ENCODE measurements around the gene KIF4A.
A peak's percentile ranks its signal among the peaks of the same experiment; 100 is the strongest.
"Not testable (repeated sequence)": the region's sequence is repeated elsewhere in the genome, so short reads cannot be mapped to it uniquely, and the experiment has no call there.

KIF4A gene

GRCh38 chrX:70343435-70343834, 53.5 kb downstream of the KIF4A start:
- no peaks in the 10 kb centered on the region for H3K9me3 Mint-ChIP-seq
- H3K4me3 Mint-ChIP-seq: no peak overlapping the region
- no peaks in the 10 kb centered on the region for H3K27me3 Mint-ChIP-seq
- H3K4me1 Mint-ChIP-seq: no peaks in the 10 kb centered on the region
- no peaks in the 10 kb centered on the region for H3K36me3 Mint-ChIP-seq
- no peak overlapping the region for H3K27ac Mint-ChIP-seq

GRCh38 chrX:70346418-70347070, 56.6 kb downstream of the KIF4A start:
- H3K27me3 Mint-ChIP-seq: no peaks in the 10 kb centered on the region
- no peak overlapping the region for H3K27ac Mint-ChIP-seq
- H3K4me1 Mint-ChIP-seq: no peaks in the 10 kb centered on the region
- no peaks in the 10 kb centered on the region for H3K36me3 Mint-ChIP-seq
- no peak overlapping the region for H3K4me3 Mint-ChIP-seq
- no peaks in the 10 kb centered on the region for H3K9me3 Mint-ChIP-seq

GRCh38 chrX:70348825-70349224, 58.9 kb downstream of the KIF4A start:
- H3K4me3 Mint-ChIP-seq, H3K27ac Mint-ChIP-seq, H3K27me3 Mint-ChIP-seq, H3K4me1 Mint-ChIP-seq, H3K36me3 Mint-ChIP-seq, H3K9me3 Mint-ChIP-seq: not testable (repeated sequence)

GRCh38 chrX:70349367-70350125, 59.6 kb downstream of the KIF4A start:
- H3K4me1 Mint-ChIP-seq, H3K36me3 Mint-ChIP-seq, H3K27ac Mint-ChIP-seq, H3K4me3 Mint-ChIP-seq, H3K9me3 Mint-ChIP-seq, H3K27me3 Mint-ChIP-seq: not testable (repeated sequence)

- H3K27me3 Mint-ChIP-seq: no peaks in the 10 kb centered on the region
- no peaks in the 10 kb centered on the region for H3K4me1 Mint-ChIP-seq
- no peak overlapping the region for H3K4me3 Mint-ChIP-seq
- no peak overlapping the region for H3K27ac Mint-ChIP-seq
- no peaks in the 10 kb centered on the region for H3K9me3 Mint-ChIP-seq
- no peaks in the 10 kb centered on the region for H3K36me3 Mint-ChIP-seq
Measured at GRCh38 chrX:70352496-70352895, 62.6 kb downstream of the KIF4A start.

- Mint-ChIP-seq H3K4me1 (no peaks in the 10 kb centered on the region), H3K9me3 (no peaks in the 10 kb centered on the region), H3K27me3 (no peaks in the 10 kb centered on the region), H3K4me3 (no peak overlapping the region), H3K36me3 (no peaks in the 10 kb centered on the region), H3K27ac (no peak overlapping the region)
Measured at GRCh38 chrX:70353514-70353913, 63.6 kb downstream of the KIF4A start.

- Mint-ChIP-seq H3K4me3 (no peak overlapping the region), H3K9me3 (no peaks in the 10 kb centered on the region), H3K27ac (no peak overlapping the region), H3K27me3 (no peaks in the 10 kb centered on the region), H3K36me3 (no peaks in the 10 kb centered on the region), H3K4me1 (no peaks in the 10 kb centered on the region)
Measured at GRCh38 chrX:70354716-70355115, 64.8 kb downstream of the KIF4A start.

GRCh38 chrX:70359458-70359857, 69.6 kb downstream of the KIF4A start:
- Mint-ChIP-seq H3K27me3 (no peaks in the 10 kb centered on the region), H3K4me1 (no peaks in the 10 kb centered on the region), H3K4me3 (no peak overlapping the region), H3K36me3 (no peaks in the 10 kb centered on the region), H3K27ac (no peak overlapping the region), H3K9me3 (no peaks in the 10 kb centered on the region)

GRCh38 chrX:70360366-70360765, 70.5 kb downstream of the KIF4A start:
- H3K27ac Mint-ChIP-seq: no peak overlapping the region
- no peaks in the 10 kb centered on the region for H3K9me3 Mint-ChIP-seq
- no peaks in the 10 kb centered on the region for H3K36me3 Mint-ChIP-seq
- H3K27me3 Mint-ChIP-seq: no peaks in the 10 kb centered on the region
- H3K4me1 Mint-ChIP-seq: no peaks in the 10 kb centered on the region
- H3K4me3 Mint-ChIP-seq: no peak overlapping the region

GRCh38 chrX:70368731-70369130, 78.8 kb downstream of the KIF4A start:
- not testable (repeated sequence) for H3K36me3 Mint-ChIP-seq, H3K9me3 Mint-ChIP-seq, H3K27me3 Mint-ChIP-seq, H3K27ac Mint-ChIP-seq, H3K4me1 Mint-ChIP-seq, H3K4me3 Mint-ChIP-seq

GRCh38 chrX:70386235-70386634, 96.3 kb downstream of the KIF4A start:
- H3K36me3 Mint-ChIP-seq: no peaks in the 10 kb centered on the region
- H3K9me3 Mint-ChIP-seq: no peaks in the 10 kb centered on the region
- no peak overlapping the region for H3K4me3 Mint-ChIP-seq
- H3K27me3 Mint-ChIP-seq: no peaks in the 10 kb centered on the region
- H3K4me1 Mint-ChIP-seq: no peaks in the 10 kb centered on the region
- no peak overlapping the region for H3K27ac Mint-ChIP-seq

- peaks cover 13% of the 10 kb centered on the region for H3K4me1 Mint-ChIP-seq
- peak overlapping the region; percentile 39 for H3K4me3 Mint-ChIP-seq
- peak overlapping the region; percentile 86 for H3K27ac Mint-ChIP-seq
- no peaks in the 10 kb centered on the region for H3K36me3 Mint-ChIP-seq
- H3K9me3 Mint-ChIP-seq: no peaks in the 10 kb centered on the region
- no peaks in the 10 kb centered on the region for H3K27me3 Mint-ChIP-seq
Measured at GRCh38 chrX:70398899-70399298, 109.0 kb downstream of the KIF4A start.

GRCh38 chrX:70400181-70400580, 110.3 kb downstream of the KIF4A start:
- not testable (repeated sequence) for H3K9me3 Mint-ChIP-seq, H3K4me3 Mint-ChIP-seq, H3K27ac Mint-ChIP-seq, H3K27me3 Mint-ChIP-seq, H3K36me3 Mint-ChIP-seq
- H3K4me1 Mint-ChIP-seq: peaks cover 13% of the 10 kb centered on the region

GRCh38 chrX:70402721-70403120, 112.8 kb downstream of the KIF4A start:
- Mint-ChIP-seq H3K27me3 (no peaks in the 10 kb centered on the region), H3K36me3 (no peaks in the 10 kb centered on the region), H3K27ac (no peak overlapping the region), H3K4me1 (peaks cover 13% of the 10 kb centered on the region), H3K4me3 (no peak overlapping the region), H3K9me3 (no peaks in the 10 kb centered on the region)

- H3K27ac Mint-ChIP-seq: no peak overlapping the region
- H3K36me3 Mint-ChIP-seq: no peaks in the 10 kb centered on the region
- H3K4me3 Mint-ChIP-seq: no peak overlapping the region
- H3K4me1 Mint-ChIP-seq: no peaks in the 10 kb centered on the region
- H3K9me3 Mint-ChIP-seq: no peaks in the 10 kb centered on the region
- H3K27me3 Mint-ChIP-seq: no peaks in the 10 kb centered on the region
Measured at GRCh38 chrX:70405003-70405402, 115.1 kb downstream of the KIF4A start.

- H3K4me1 Mint-ChIP-seq: no peaks in the 10 kb centered on the region
- H3K9me3 Mint-ChIP-seq: no peaks in the 10 kb centered on the region
- no peaks in the 10 kb centered on the region for H3K27me3 Mint-ChIP-seq
- no peak overlapping the region for H3K27ac Mint-ChIP-seq
- no peaks in the 10 kb centered on the region for H3K36me3 Mint-ChIP-seq
- no peak overlapping the region for H3K4me3 Mint-ChIP-seq
Measured at GRCh38 chrX:70410921-70411320, 121.0 kb downstream of the KIF4A start.

- H3K27ac Mint-ChIP-seq: no peak overlapping the region
- no peaks in the 10 kb centered on the region for H3K36me3 Mint-ChIP-seq
- no peaks in the 10 kb centered on the region for H3K4me1 Mint-ChIP-seq
- H3K27me3 Mint-ChIP-seq: no peaks in the 10 kb centered on the region
- H3K4me3 Mint-ChIP-seq: no peak overlapping the region
- H3K9me3 Mint-ChIP-seq: no peaks in the 10 kb centered on the region
Measured at GRCh38 chrX:70411475-70411874, 121.6 kb downstream of the KIF4A start.

Data from activated naive CD4-positive, alpha-beta T cell treated with anti-CD3 and anti-CD28 coated beads, Interleukin-2, amount 50 U/mL, for 24 hours (primary cell).